Measurements from ENCODE around the gene LYPD5. TPM values are rescaled to one million over a fixed set of nuclear protein-coding genes. Genes with fewer than 3 reads are reported as not detected.

The LYPD5 gene
- total and polyA plus RNA-seq, 2 of the 13 experiments (the other 11 are each of a cell fraction or from before 2014, with no cell fraction given), result not detected

GRCh38 chr19:43820884-43821215 is 18.6 kb upstream of the LYPD5 start:
- Histone ChIP-seq H3K4me2 (ENCODE audit: low read depth, low read length) (no peak overlapping the region), H3K9ac (ENCODE audit: insufficient read depth, low read depth, low read length) (no peak overlapping the region), H3K27me3 (ENCODE audit: control insufficient read depth in 1 of 2, insufficient read depth in 2 of 2, low read length in 2 of 2) (no peaks in the 10 kb centered on the region; a peak in 2 of 5 replicates), H3K79me2 (ENCODE audit: insufficient read depth, low read length) (no peaks in the 10 kb centered on the region), H3K4me1 (ENCODE audit: insufficient read depth, low read length) (no peaks in the 10 kb centered on the region), H3K9me3 (ENCODE audit: low read length) (no peaks in the 10 kb centered on the region), H3K36me3 (replicated peaks in 1 of 2; ENCODE audit: control insufficient read depth in 1 of 2, insufficient read depth in 2 of 2, low read length in 2 of 2) (no peaks in the 10 kb centered on the region), H2AFZ (ENCODE audit: low read length) (no peak overlapping the region), H4K20me1 (ENCODE audit: insufficient read depth, low read length) (no peaks in the 10 kb centered on the region), H3K4me3 (replicated peaks in 1 of 3; ENCODE audit: insufficient read depth in 1 of 3, low read depth in 2 of 3, low read length in 3 of 3) (no peak overlapping the region), H3K27ac (ENCODE audit: extremely low read length, insufficient read depth, low read length) (no peak overlapping the region)
- no peak for FAIRE-seq
- intact Hi-C loops (cut with micrococcal nuclease; ENCODE audit: unreplicated experiment), result loop anchor here (10.0 kb wide), 1 partner anchor 114 kb away; the partner anchor contains the start of gene ZNF45
- DNase-seq (ENCODE audit: low spot score), result no peak
- POLR2A ChIA-PET, result no interaction called here
- CTCF ChIA-PET (ENCODE audit: low intra/inter-chr PET ratio, low total read pairs), result no interaction called here
- no peak for TF ChIP-seq TEAD3 (CRISPR knock-in tag; optimal IDR thresholded peaks at IDR 0.05; ENCODE audit: borderline replicate concordance)
- TF ChIP-seq HCFC1 (IDR thresholded peaks at IDR 0.05; ENCODE audit: low read depth, low read length), result no peak
- TF ChIP-seq ZNF609 (CRISPR knock-in tag; IDR thresholded peaks at IDR 0.05; ENCODE audit: borderline replicate concordance), result no peak
- no peak for TF ChIP-seq PRPF4 (IDR thresholded peaks at IDR 0.05; ENCODE audit: low read depth, low read length, poor library complexity, severe bottlenecking)
- TF ChIP-seq ZBTB1 (CRISPR knock-in tag; IDR thresholded peaks at IDR 0.05; ENCODE audit: borderline replicate concordance), result no peak
- TF ChIP-seq SALL1 (CRISPR knock-in tag; IDR thresholded peaks at IDR 0.05), result no peak
- no peak for TF ChIP-seq ZC3H4 (CRISPR knock-in tag; IDR thresholded peaks at IDR 0.05; ENCODE audit: borderline replicate concordance)
- TF ChIP-seq GFI1 (CRISPR knock-in tag; IDR thresholded peaks at IDR 0.05; ENCODE audit: borderline replicate concordance), result no peak
- no peak for ATAC-seq
- in situ Hi-C loops (cut with HindIII; ENCODE audit: extremely low pct_ligation_motif_present, low pct_unique_long_range_greater_than_20kb), result no loop called here
- WGBS (ENCODE audit: low lambda C conversion rate), result 4% methylated on average over 5 of the region's 5 CpGs
- BruUV-seq (replicated peaks), result no TSS peak

Measured in HepG2 (cell line).